Measurements from ENCODE around the gene CABLES1. TPM values are rescaled to one million over a fixed set of nuclear protein-coding genes. Genes with fewer than 3 reads are reported as not detected.
A peak's percentile ranks its signal among the peaks of the same experiment; 100 is the strongest.

Gene CABLES1
- polyA plus RNA-seq, 3 donors: 0.09 to 0.15 TPM; not detected in 1

DNA sequence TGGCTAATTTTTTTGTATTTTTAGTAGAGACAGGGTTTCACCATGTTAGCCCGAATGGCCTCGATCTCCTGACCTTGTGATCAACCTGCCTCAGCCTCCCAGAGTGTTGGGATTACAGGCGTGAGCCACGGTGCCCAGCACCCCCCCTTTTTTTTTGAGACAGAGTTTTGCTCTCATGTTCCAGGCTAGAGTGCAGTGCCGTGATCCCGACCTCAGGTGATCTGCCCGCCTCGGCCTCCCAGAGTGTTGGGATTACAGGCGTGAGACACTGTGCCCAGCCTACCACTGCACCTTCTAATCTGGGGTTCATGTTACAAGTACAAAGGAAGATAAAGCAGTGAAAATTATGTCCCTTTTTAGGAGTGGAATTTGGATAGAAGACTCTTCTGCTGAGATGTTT, 41.5 kb upstream of the CABLES1 start:
- TF ChIP-seq, protein P1, sequence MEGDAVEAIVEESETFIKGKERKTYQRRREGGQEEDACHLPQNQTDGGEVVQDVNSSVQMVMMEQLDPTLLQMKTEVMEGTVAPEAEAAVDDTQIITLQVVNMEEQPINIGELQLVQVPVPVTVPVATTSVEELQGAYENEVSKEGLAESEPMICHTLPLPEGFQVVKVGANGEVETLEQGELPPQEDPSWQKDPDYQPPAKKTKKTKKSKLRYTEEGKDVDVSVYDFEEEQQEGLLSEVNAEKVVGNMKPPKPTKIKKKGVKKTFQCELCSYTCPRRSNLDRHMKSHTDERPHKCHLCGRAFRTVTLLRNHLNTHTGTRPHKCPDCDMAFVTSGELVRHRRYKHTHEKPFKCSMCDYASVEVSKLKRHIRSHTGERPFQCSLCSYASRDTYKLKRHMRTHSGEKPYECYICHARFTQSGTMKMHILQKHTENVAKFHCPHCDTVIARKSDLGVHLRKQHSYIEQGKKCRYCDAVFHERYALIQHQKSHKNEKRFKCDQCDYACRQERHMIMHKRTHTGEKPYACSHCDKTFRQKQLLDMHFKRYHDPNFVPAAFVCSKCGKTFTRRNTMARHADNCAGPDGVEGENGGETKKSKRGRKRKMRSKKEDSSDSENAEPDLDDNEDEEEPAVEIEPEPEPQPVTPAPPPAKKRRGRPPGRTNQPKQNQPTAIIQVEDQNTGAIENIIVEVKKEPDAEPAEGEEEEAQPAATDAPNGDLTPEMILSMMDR (IDR thresholded peaks at IDR 0.05): no peak
- no peak for DNase-seq
- intact Hi-C loops (cut with micrococcal nuclease): loop anchor here in 1 of 2 donors (5.0 kb wide), 1 partner anchor 41 kb away; no protein-coding TSS in a partner anchor
- H3K27me3 Mint-ChIP-seq (ENCODE audit: low read depth in 3 of 3): peaks cover 3 to 17% (median 5%) of the 10 kb centered on the region in 3 donors
- no peaks in the 10 kb centered on the region for H3K36me3 Mint-ChIP-seq
- no peaks in the 10 kb centered on the region for H3K36me3 ChIP-seq (replicated peaks in 1 of 2; ENCODE audit: control insufficient read depth in 1 of 2, insufficient read depth in 2 of 2, low read length in 2 of 2)
- H2AFZ ChIP-seq (ENCODE audit: insufficient read depth, low read depth, low read length, poor library complexity, severe bottlenecking): no peak overlapping the region
- no peak overlapping the region for H3K4me2 ChIP-seq (replicated peaks; ENCODE audit: extremely low read depth, low read length, poor library complexity, severe bottlenecking)
- no peaks in the 10 kb centered on the region for H4K20me1 ChIP-seq (ENCODE audit: insufficient read depth, low read length)
- H3K9me3 Mint-ChIP-seq: peaks cover 0 to 2% (median 0%) of the 10 kb centered on the region in 7 donors
- no peaks in the 10 kb centered on the region for H3K27me3 ChIP-seq (ENCODE audit: control insufficient read depth in 2 of 2, insufficient read depth in 2 of 2, low read length in 2 of 2)
- no peaks in the 10 kb centered on the region for H3K79me2 ChIP-seq (ENCODE audit: insufficient read depth, low read length)
- H3K27ac ChIP-seq (ENCODE audit: low read depth in 1 of 2, low read length in 2 of 2): no peak overlapping the region
- WGBS (ENCODE audit: insufficient coverage): 98% methylated on average over 5 of the region's 9 CpGs
- peaks cover 21% of the 10 kb centered on the region for H3K4me1 Mint-ChIP-seq
- H3K4me1 ChIP-seq (ENCODE audit: control insufficient read depth in 1 of 2, insufficient read depth in 2 of 2, low read length in 2 of 2): peaks cover 24 to 27% of the 10 kb centered on the region in 2 donors
- no peak overlapping the region for H3K4me3 Mint-ChIP-seq
- H3K4me3 ChIP-seq (replicated peaks in 1 of 3; ENCODE audit: low read depth in 2 of 3, low read length in 3 of 3): no peak overlapping the region
- no peaks in the 10 kb centered on the region for H3K9me3 ChIP-seq (replicated peaks in 1 of 2; ENCODE audit: control insufficient read depth in 1 of 2, insufficient read depth in 1 of 2, low read length in 2 of 2)
- no peak overlapping the region for H3K27ac Mint-ChIP-seq
- H3K9ac ChIP-seq (ENCODE audit: insufficient read depth, low read length, poor library complexity, severe bottlenecking): no peak overlapping the region

DNA sequence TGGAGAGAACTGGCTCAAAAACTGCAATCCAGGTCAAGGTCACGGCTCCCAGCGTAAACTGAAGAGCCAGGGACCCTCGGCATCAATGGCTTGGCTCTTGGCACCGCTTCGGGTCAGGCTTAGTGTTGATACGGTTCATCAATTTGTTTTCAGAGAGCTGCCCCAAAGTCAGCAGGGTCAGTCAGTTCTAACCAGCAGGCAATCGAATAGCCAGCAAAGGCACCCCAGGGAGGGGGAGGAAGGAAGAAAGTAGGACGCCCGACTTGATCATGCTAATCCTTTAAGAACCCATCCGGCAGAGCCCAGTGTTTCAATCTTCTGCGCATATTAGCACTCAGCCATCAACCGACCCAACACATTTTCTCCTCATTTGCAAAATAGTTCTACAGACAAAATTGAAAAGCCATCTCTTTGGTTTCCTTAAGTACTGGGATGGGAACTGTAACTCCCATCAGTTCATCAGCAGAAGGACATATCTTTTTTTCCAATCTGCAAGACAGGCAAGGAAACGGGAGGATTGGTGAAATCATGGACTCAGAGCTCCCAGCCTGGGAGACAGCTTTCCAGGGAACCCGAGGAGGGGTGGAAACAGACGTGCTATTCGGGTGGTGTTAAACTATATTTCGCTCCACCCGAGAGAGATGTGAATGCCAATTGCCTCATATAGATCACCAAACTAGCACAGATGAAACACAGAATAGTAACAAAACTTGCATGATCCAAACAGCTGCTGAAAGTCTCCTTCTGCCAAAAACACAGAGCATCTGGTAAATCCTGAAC, 40.7 kb upstream of the CABLES1 start:
- Mint-ChIP-seq H3K4me3 (no peak overlapping the region), H3K27me3 (ENCODE audit: low read depth in 3 of 3) (peaks cover 3 to 14% (median 5%) of the 10 kb centered on the region in 3 donors), H3K9me3 (no peaks in the 10 kb centered on the region), H3K27ac (peak overlapping the region in 1 of 7 donors; percentile 23), H3K4me1 (peaks cover 21% of the 10 kb centered on the region), H3K36me3 (no peaks in the 10 kb centered on the region)
- no peak overlapping the region for H2AFZ ChIP-seq (ENCODE audit: insufficient read depth, low read depth, low read length, poor library complexity, severe bottlenecking)
- 88% methylated on average over 10 of the region's 18 CpGs for WGBS (ENCODE audit: insufficient coverage)
- H3K4me2 ChIP-seq (replicated peaks; ENCODE audit: extremely low read depth, low read length, poor library complexity, severe bottlenecking): no peak overlapping the region
- no peaks in the 10 kb centered on the region for H3K27me3 ChIP-seq (ENCODE audit: control insufficient read depth in 2 of 2, insufficient read depth in 2 of 2, low read length in 2 of 2)
- H3K9me3 ChIP-seq (replicated peaks in 1 of 2; ENCODE audit: control insufficient read depth in 1 of 2, insufficient read depth in 1 of 2, low read length in 2 of 2): no peaks in the 10 kb centered on the region
- peaks cover 24 to 27% of the 10 kb centered on the region in 2 donors for H3K4me1 ChIP-seq (ENCODE audit: control insufficient read depth in 1 of 2, insufficient read depth in 2 of 2, low read length in 2 of 2)
- H3K9ac ChIP-seq (ENCODE audit: insufficient read depth, low read length, poor library complexity, severe bottlenecking): no peak overlapping the region
- no peaks in the 10 kb centered on the region for H3K36me3 ChIP-seq (replicated peaks in 1 of 2; ENCODE audit: control insufficient read depth in 1 of 2, insufficient read depth in 2 of 2, low read length in 2 of 2)
- TF ChIP-seq, protein P1 (IDR thresholded peaks at IDR 0.05): no peak
- H3K79me2 ChIP-seq (ENCODE audit: insufficient read depth, low read length): no peaks in the 10 kb centered on the region
- intact Hi-C loops (cut with micrococcal nuclease): loop anchor here in 1 of 2 donors (5.0 kb wide), 1 partner anchor 42 kb away; no protein-coding TSS in a partner anchor
- H4K20me1 ChIP-seq (ENCODE audit: insufficient read depth, low read length): no peaks in the 10 kb centered on the region
- no peak overlapping the region for H3K27ac ChIP-seq (ENCODE audit: low read depth in 1 of 2, low read length in 2 of 2)
- DNase-seq: no peak
- no peak overlapping the region for H3K4me3 ChIP-seq (replicated peaks in 1 of 3; ENCODE audit: low read depth in 2 of 3, low read length in 3 of 3)
